Activated CD8-positive, alpha-beta memory T cell treated with anti-CD3 and anti-CD28 coated beads for 4 hours (primary cell): ENCODE results near the gene NFASC.

Experiments used
- DNase-seq, 2 donors: peaks; one replicate each; pipeline ENCODE4 v3.0.0-alpha.2; 2020; ENCODE audit warnings: low read depth in 2 of 2

NFASC gene

DNA sequence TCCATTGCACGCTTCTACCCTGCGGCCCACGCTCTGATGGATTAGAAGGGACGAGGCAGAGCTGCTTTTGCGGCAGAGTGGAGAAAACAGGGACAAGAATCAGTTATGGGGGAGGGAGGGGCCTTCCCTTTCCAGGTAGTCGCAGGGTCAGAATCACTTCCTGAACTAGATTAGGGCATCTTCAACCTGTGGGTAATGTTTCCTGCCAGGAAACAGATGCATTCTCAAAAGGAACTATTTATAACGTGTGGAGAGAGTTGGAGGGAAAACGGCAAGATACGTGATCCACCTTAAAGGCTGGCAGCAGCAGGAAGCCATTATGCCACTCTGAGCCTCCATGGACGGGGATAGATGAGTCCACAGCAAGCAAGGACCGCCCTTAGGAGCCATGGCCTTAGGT, 112.5 kb downstream of the NFASC start:
- DNase-seq = no peak

GRCh38 chr1:204983881-204984280, 113.2 kb downstream of the NFASC start:
- DNase-seq = no peak

DNA sequence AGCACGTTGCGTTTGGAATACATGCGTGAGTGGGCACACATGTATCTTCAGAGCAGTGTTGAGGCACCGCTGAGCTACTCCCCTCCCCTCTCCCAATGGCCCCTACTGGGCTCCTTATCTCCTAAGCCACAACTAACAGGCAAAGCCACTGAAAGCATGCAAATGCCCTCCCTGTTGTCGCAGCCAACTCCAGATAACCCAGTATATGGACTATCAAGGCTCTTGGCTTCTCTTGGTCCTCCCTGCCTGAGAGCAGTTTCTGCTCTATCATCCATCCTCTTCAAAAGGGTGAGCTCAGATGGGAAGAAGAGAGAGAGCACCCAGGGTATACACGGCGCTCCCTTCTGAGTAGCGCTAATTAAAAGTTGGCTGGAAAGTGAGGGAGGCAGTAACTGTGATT, 113.8 kb downstream of the NFASC start:
- no peak for DNase-seq

- DNase-seq = no peak
Measured at GRCh38 chr1:204986181-204986580, 115.5 kb downstream of the NFASC start.

DNA sequence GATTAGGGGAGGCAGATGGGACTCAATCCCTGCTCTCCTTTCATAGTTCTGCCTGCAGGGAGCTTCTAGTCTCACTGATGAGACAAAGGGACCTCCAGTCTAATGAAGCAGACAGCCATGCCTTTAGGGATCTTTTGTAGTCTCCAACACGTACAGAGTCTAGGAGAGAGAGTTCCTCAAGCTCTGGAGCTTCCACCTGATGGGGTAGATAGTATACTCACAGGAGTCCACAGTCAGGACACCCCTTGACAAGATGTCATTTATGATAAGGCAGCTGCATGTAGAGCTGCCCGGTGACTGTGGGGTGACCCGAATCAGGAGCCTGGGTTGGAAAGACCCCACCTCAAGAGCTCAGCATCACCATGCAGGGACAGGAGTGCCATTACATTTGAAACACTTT, 117.0 kb downstream of the NFASC start:
- no peak for DNase-seq

DNA sequence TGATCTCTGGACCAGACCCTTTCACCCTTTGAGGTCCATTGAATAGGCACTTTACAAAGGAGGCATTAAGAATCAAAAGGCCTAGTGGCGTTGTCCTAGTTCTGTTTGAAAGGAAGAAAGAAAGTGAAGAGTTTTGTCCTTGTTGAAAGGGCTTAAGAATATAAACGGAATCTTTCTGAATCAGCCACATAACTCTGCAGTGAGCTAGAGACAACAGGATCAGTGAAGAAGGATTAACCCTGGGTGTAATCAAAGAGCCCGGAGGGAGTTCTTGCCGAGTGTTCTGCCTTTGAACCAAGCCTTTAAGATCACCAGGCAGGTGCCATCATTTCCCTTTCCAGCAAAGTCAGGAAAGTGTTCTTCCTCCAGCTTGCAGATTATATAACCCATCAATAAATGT, 117.5 kb downstream of the NFASC start:
- no peak for DNase-seq

DNA sequence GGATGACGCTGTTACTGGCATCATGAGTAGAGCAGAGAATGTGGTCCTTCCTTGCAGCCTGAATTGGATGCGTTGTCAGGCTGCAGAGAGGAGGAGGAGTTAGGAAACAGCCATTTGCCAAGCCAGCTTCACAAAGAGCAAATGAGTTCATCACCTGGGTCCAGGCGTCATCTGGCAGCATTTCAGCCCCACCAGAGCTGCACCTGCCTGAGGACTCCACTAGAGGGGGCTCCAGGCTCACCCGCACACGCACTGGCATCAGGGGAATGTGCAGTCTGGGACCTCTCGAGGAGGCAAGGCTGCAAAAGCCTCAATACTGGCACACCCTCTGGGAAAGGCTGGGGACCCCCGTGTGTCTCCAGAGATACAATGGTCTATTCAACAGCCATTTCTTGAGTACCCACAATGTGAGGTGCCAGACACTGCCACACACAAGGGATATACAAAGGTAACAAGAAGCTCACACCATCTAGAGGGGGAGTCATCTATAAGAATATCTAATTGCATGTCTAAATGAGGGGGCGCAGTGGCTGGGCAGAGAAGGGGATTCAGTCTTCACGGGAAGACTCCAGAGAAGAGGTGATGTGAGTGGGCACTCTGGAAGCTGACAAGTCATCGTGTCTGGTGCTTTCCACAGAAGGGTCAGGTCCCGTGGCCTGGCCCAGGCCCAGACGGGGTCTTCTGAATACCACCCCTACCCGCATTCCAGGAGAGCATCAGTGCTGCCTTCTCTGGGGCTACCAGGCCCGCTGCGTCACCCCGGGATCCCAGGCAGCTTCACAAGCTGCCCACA, 118.8 kb downstream of the NFASC start:
- DNase-seq = no peak

GRCh38 chr1:204990059-204990664, 119.5 kb downstream of the NFASC start:
- DNase-seq = no peak

GRCh38 chr1:204990721-204991341, 120.2 kb downstream of the NFASC start:
- no peak for DNase-seq

DNA sequence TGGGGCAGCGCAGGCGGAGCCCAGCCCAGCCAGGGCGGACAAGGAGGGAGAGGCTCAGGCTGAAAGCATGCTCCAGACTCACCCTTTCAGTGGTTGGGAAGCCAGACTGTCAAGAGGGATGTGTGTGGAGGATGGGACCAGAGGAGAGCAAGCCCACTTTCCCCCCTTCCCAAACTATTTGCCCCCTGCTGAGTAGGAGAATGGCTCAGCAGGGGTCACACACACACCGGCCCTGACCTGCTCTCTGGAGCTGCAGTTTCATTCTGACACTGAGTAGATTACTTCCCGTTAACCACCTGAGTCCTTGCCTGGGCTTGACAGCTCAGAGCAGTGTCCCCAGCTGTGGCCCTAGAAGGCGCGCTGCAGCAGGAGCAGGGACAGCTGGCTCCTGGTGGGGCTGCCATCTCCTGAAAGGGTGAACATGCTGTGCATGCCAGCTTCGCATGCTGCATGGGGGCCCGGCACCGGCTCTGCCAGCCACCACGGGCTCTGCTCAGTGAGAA, 120.7 kb downstream of the NFASC start:
- no peak for DNase-seq

- DNase-seq = no peak
Measured at GRCh38 chr1:204992201-204992997, 121.7 kb downstream of the NFASC start.

DNA sequence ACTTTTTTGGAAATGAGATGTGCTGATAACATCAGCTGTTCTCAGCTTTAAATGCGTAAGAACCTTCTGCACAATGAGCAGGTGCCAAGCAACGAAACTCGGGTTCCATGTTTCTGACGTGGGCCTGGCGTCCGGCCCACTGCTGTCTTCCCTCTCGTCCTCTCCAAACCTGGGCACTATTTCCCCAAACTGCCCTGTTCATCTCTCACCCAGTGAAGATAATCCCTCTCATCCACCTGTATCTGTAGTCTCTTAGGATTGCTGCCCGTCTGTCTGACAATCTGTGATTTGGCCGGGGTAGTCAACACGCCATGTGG, 122.3 kb downstream of the NFASC start:
- DNase-seq = no peak

DNA sequence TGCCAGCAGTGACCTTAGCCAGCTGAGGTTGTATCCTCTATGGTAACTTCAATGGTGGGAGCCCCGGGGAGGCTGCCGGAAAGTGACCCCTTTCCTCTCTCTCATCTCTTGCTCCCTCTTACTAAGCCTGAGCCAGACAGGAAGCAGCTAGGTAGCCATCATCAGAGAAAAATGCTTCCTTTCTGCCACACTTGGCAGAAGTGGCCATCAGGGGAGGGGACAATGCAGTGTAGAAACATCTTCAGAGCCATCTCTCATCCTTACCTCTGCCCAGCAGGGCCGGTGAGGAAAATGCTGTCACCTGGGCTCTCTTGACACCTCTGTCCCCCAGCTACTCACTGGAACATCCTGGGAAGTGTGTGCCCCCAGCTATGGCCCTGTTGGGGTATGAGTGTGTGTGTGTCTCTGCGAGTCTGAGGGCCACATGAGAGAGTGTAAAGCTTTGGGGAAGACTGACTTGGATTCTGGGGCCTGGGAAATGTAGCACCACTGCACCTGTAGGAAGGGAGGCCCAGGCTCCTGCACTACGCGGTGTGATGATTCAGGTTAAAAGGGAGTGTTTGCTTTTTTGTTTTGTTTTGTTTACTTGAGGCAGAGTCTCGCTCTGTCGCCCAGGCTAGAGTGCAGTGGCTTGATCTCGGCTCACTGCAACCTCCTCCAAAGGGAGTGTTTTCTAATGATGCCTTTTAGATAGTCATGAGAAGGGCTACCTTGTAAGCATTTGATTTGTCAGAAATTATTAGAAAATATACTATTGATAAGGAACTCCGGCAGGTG, 123.6 kb downstream of the NFASC start:
- no peak for DNase-seq

- no peak for DNase-seq
Measured at GRCh38 chr1:204996981-204997380, 126.3 kb downstream of the NFASC start.

- no peak for DNase-seq
Measured at GRCh38 chr1:204997591-204998355, 127.1 kb downstream of the NFASC start.

DNA sequence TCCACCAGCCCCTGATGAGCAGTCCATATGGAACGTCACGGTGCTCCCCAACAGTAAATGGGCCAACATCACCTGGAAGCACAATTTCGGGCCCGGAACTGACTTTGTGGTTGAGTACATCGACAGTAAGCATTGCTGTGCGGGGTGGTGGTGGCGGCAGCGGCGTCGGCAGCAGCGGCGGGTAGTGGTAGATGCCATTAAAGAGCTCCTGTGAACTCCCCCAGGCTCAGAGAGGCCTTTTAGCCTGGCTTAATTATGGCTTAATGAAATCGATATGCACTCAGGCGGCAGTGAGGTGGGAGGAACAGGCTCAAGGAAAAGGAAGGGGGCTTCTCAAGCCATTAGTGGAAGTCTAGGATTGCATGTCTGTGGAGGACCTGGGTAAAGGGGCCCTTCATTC, 130.5 kb downstream of the NFASC start:
- no peak for DNase-seq

DNA sequence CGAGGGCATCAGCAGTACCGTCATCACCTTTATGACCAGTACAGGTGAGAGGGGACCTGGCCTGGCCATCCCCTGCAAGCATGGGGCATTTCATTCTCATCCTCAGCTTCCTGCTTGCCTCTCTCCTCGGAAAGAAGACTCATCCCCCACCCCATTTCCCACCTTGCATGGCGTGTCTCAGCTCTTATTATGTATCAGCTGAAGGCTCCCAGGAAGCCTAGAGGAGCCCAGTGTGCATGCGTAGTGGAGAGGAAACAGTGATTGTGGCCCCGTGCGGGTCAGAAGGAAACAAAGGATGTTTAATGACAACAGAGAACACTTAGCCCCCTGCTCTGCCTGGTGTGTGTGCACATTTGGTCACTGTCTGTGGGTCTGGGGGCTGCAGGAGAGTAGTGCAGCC, 132.0 kb downstream of the NFASC start:
- DNase-seq = no peak

- DNase-seq = no peak
Measured at GRCh38 chr1:205003358-205004131, 132.9 kb downstream of the NFASC start.

GRCh38 chr1:205004351-205004750, 133.7 kb downstream of the NFASC start:
- DNase-seq = no peak

DNA sequence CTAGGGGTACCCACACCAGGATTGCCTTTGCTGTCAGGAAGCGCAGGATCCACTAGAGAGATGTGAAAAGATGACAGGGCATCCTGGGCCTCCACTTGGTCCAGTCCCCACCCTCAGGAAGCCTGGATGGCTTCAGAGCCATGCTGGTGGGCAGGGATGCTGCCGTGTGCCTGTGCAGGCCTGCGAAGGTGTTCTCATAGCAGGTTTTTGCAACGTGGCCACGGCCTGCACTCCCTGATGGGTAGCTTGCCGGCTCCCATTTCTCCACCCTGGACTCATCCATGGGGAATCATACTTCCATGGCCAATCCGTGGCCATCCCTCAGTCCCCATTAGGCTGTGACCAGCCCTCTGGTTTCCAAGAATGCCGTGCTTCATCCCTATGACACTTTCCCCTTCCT, 138.2 kb downstream of the NFASC start:
- no peak for DNase-seq
